Erythroblast (primary cell): ENCODE results near the gene CCDC116.

Source experiments
- DNase-seq, 2 experiments: peaks; one replicate each; lab custom pipeline; 2025; lab: John Stamatoyannopoulos, UW
- GATA1 ChIP-seq: IDR thresholded peaks from 2 replicates; pipeline ENCODE4 v1.6.1; 2011; ENCODE audit warnings: low read depth, mild to moderate bottlenecking, control low read depth, low read length, moderate library complexity
- POLR2A ChIP-seq: IDR thresholded peaks from 2 replicates; pipeline ENCODE4 v1.6.1; 2011; ENCODE audit warnings: mild to moderate bottlenecking, low read length

Gene CCDC116

DNA sequence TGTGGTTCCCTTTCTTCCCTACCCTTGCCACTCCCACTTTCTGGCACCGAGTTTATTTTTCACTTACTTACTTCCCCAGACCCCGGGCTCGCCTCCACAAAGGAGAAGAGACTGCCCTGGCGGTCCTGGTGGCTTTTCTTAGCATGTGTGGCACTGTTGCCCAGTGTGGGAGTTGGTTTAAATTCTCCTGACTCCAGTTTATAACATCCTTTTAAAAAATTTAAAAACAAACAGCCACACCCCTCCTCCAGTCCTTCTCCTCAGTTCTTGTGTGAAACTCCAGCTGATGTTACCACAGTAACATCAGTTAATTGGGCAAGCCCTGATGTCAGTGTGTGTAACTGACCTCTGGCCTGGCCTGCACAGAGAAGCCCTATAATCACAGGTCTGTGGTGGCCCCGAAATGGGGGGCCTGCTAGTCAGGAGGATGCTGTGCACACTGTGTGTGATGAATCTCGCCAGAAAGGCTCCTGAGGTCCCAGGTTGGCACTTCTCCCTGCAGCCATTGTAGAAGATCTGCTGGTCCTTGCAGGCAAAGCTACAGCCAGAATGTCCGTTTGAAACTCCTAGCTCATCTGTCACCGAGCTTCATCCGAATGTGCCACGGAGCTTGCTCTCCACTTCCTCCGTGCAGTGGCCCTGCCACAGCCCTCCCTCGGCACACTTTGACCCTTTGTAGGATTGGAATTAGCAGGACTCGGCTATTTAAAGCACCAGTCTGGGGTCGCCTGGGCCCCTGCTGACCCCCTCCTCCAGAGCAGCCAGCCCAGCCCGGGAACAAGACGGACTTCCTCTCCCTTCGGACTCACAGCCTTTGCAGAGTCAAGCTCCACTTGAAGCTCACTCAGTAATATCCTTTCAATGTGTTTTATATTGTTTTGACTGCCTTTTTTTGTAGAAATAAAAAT is 10.3 kb upstream of the CCDC116 start:
- no peak for DNase-seq
- TF ChIP-seq POLR2A (no peak), GATA1 (no peak)

DNA sequence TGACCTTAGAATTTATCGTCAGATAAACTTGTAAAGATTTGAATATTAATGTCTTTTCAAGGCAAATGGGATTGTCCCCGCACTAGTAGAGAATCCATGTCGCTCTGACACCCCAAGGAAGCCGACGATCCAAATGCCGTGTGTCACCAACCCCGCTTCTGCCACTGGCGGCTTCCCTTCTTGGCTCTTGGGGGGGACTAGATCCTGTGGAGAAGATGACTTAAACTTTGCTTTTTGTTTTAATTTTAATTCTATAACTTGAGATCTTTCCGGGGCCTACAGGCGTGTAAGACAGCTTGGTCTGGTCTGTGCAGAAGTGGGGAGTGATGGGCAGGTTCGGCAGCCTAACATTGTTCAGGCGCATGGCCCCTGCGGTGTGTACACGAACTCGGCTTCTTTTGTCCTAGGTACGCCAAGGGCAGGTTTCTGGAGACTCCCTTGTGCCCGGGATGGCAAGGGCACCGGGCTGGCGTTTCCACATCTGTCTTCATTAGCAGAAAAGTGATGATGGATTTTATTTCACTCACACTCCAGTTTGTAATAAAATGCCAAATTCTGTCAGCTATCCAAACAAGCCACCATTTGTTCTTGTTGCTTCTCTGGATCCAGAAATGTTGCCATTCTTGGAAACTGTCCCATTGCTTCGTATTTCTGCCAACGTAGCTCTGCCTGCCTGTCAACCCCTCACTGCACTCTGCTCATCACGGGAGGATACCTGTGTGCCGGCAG is 9.5 kb upstream of the CCDC116 start:
- TF ChIP-seq GATA1 (no peak), POLR2A (no peak)
- DNase-seq: no peak

DNA sequence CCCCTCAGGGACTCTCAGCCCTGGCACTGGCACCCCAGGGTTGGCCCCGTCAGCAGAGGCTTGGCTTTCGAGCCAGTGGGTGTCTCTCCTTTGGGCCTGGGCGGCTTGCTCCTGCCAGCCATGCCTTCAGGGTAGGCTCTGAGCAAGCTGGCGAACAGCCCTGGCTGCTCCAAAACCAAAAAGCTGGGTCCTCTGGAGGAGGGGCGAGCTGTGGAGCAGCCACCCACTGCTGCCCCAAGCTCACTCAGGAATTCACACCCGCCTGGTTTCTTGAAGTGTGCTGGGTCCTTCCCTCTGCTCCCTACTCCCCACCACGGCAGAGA is 9.0 kb upstream of the CCDC116 start:
- no peak for TF ChIP-seq POLR2A
- no peak for TF ChIP-seq GATA1
- no peak for DNase-seq

DNA sequence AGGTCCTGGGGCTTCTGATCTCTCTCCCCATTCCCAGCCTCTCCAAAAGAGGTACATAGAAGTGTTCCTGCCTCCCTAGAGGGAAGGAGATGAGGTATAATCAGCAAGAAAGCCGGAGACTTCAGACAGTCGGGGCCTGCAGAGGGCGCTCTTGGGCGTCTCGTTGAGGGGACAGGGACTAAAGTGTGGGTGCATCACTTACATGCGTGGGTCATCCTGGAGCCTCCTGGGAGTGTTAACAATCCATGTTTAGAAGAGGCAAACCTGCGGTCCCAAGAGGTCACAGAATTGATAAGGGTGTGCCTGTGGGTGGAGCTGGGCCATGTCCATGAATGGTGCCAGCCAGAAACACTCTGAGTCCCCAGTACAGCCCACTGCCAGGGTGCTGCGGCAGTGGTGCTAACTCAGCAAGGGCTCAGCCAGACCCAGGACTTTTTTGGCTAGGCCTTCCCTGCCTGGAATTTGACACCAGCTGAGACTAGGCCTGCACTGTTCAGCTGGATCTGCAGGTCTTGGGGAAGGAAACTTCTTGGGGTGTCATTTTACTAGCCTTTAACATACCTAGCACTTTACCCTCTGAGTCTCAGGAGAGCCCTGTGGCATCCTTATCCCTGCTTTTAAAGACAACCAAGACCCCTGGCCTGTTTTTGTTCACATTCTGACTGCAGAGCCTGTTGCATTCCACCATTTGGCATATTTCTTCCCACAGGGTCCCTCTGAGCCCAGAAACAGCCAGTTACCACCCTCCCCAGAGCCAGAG is 8.3 kb upstream of the CCDC116 start:
- DNase-seq: peak; percentile 45 to 64

DNA sequence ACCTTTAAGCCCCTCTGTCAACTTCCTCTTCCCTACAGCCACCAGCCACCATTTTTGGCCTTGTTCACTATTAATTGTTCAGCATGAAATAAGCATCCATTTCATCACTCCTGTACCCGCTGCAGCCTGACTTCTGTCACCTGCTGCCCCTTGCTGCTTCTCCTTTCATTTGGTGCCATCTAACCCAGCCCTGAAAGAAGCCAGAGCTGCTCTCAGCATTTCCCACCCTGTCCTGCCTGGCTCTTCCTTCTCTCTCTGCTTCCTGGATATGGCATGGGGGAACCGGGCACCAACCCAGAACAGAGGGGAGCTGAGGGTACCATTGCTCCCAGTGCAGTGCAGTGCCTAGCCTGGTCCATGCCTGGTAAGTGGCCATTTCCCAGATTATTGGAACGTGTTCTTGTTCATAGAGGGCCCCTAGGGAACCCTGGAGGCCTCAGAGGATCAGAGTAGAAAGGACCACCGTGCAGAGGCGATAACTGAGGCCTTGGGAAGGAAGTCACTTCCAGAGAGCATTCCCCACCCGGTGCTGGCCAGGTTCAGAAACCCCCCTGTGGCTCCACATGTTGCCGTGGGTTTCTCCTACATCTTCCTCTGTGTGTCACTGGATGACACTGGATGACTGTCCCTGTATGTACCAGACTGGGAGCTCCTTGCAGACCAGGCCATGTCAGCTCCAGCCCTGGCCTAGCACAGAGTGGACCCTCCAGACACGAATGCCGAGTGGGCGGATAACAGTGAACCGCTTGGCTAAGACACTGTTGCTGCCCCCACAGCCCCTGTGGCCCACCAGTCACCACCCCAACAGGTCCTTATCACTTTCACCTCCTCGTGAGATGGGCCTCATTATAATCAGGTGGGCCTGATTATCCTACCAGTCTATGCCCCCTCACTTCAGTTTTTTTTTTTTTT is 7.4 kb upstream of the CCDC116 start:
- TF ChIP-seq GATA1: no peak
- no peak for TF ChIP-seq POLR2A
- no peak for DNase-seq

More for the DNA sequence above, 8.3 kb upstream of the CCDC116 start:
- TF ChIP-seq GATA1: no peak
- no peak for TF ChIP-seq POLR2A

DNA sequence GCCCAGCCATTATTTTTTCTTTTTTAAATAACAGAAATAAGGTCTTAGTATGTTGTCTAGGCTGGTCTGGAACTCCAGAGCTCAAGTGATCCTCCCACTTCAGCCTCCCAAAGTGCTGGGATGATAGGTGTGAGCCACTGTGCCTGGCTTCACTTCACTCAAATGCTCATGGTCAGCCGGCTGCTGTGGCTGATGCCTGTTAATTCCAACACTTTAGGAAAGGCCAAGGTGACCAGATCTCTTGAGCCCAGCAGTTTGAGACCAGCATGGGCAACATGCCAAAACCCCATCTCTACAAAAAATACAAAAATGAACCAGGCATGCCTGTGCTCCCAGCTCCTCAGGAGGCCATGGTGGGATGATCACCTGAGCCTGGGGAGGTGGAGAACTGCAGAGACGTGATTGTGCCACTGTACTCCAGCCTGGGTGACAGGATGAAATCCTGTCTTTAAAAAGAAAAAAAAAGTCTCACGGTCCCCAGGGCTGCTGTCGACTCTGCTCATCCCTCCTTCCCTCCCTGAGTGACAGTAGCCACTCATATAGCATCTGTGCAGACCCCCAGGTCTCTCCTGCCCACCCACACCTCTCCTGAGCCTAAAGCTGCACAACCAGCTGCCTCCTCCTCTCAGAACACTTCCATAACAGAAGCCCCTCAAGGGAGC is 6.4 kb upstream of the CCDC116 start:
- no peak for TF ChIP-seq GATA1
- TF ChIP-seq POLR2A: no peak
- no peak for DNase-seq

DNA sequence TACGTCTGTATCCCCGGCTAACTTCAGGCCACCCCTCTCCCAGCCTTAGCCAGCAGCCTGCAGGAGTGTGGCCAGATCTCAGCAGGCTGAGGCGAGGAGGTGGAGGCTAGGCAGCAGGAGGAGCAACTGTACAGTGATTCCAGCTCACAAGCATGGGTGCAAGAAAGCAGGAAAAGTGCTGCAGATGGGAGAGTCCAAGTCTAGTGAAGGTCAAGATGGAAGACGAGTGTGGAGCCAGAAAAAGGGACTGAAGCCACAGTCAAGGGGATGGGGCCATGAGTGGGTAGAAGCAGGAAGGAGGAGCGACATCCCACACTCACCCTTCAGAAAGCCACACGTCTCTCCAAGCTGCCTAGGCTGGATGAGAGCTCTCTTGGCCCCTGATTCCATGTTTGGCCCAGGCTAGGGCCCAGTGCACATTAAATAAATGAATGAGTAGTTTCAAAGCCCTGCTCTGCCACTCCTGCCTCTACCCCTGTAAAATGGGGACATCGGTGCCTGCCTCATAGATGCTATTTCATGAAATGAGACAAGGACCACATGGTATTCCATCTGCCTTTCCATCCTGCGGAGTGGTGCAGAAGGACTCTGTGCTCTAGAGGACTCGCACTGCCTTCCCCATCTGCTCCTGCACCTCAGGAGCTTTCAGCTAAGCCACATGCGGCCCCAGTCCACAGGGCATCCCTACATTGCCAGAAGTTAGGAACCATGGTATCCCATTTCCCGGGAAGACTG is 5.7 kb upstream of the CCDC116 start:
- TF ChIP-seq GATA1 (no peak), POLR2A (peak; percentile 20)

DNA sequence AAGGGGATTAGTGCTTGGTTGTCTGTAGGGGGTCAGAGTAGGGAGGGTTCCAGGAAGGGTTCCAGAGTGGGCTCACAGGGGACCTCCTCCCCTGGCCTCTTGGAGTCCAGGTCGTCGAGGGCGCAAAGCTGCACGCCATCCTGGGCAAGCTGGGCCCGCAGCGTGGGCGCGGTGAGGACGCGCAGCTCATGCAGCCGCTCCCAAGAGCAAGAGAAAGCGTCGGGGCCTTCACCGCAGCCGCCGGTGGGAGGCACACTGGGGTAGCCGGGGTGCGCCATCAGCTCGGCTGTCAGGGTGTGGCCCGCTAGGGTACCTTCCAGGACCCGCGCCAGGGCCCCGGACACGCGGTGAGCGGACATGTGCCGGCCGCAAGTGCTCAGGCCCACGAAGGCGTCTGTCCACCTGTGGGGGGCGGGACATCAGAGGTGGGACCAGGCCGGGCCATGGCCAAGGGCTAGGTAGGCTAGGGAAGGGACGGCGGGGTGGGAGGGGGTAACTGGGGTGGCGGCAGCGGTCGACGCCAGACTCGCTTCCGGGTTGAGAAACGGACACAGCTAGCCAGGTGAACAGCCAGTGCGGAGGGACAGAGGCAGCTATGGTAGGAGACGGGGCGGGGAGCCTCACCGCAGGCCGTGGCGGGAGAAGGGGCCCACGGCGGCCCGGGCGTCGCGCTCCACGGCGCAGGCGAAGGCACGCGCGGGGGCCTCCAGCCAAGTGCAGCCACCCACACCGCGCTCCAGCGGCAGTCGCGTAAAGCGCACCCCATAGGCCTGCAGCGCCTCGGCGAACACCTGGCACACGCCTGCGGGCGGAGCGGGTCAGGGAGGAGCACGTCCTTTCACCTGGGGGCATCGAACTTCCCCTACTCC is 3.9 kb upstream of the CCDC116 start:
- DNase-seq: no peak
- TF ChIP-seq GATA1: no peak
- TF ChIP-seq POLR2A: no peak

More for the DNA sequence above, 5.7 kb upstream of the CCDC116 start:
- DNase-seq: no peak

DNA sequence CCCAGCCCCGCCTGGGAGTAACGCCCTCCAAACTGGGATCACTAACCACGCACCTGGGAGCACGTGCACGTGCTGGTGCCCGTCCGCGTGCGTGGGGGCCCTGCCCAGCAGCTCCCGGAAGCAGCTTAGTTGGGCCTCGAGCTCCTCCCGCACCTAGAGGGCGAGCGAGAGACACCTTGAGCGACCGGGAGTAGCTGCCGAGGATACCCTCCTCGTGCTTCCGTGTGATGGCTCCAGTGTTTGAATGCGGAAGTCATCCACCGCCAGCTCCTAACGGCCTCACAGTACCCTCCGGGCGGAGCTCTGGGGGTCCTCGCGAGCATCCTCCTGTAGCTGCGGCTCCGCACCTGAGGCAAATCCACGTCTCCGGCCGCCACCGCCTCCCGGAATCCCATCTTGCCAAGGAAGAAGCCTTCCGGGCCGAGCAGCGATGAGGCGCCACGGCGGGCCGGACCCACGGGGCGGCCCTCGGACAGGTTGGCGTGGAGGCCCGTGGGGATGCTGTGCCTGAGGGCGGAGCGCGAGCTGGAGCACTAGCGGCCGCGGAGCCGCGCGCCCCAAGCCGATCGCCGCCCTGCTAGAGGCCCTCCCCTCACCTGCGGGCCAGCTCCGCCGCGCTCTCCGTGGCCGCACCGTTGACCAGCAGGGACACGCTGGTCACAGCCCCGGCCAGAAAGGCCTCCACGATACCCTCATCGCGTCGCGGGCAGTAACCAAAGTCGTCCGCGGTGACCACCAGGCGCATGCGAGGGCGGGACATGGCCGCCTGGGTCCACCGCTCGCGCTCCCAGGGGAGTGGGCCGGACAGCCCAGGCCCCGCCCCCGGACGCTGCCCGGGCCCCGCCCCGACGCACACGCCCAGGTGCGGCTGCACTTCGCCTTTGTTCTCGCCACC is 3.1 kb upstream of the CCDC116 start, which contains the start of gene YDJC:
YDJC (minus strand) TSS at position 768 of the 895 bp plus-strand sequence; CDS start at position 760, 8 bp downstream.
- TF ChIP-seq GATA1 (no peak), POLR2A (peak; percentile 77)
- peak; percentile 94 to 96 for DNase-seq

DNA sequence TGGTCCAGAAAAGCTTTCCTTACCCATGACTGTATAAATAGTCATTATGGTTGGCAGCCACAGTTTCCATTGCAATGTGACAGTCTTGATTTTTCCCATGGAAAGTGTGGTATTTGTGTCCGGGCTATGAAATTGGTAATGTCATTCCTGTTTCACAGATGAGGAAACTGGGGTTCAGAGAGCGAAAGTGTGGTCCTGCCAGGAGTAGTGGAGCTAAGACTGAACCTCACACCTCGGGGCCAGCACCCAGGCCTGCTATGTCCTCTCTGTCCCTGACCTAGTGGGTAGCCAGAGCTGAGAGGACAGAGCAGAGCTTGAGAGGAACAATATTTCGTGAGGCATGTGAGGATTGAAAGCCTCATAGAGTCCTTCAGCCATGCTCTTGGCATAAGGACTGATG is 1.5 kb upstream of the CCDC116 start:
- no peak for TF ChIP-seq GATA1
- TF ChIP-seq POLR2A: no peak
- DNase-seq: no peak
